Calu3 (cell line): ENCODE results near the gene MAP3K21. TPM values are rescaled to one million over a fixed set of nuclear protein-coding genes. Genes with fewer than 3 reads are reported as not detected.

ENCODE experiments used
- BruUV-seq: library from RNA; stranded (reverse); fragments of 400-500 nt; replicated peaks from 2 replicates; lab custom pipeline; 2021; lab: Mats Ljungman, UMichigan
- CTCF ChIA-PET: fragments of 300-600 bp; sonication (Branson Sonifier 250); formaldehyde crosslinking; loops from one replicate; lab custom pipeline; 2022; ENCODE audit warnings: antibody characterized with exemption; lab: Charles Lee
- DNase-seq: peaks from one replicate; pipeline ENCODE4 v3.0.0; 2022
- H3K27ac Mint-ChIP-seq: one replicate; pipeline ENCODE4 v1.8.0; 2022; ENCODE audit warnings: mixed read lengths; ENCODE audit not compliant: unreplicated experiment
- H3K27me3 Mint-ChIP-seq: one replicate; pipeline ENCODE4 v1.8.0; 2022; ENCODE audit warnings: mixed read lengths; ENCODE audit not compliant: unreplicated experiment
- H3K36me3 Mint-ChIP-seq: one replicate; pipeline ENCODE4 v1.8.0; 2022; ENCODE audit warnings: mild to moderate bottlenecking, moderate library complexity, mixed read lengths; ENCODE audit not compliant: insufficient read depth, unreplicated experiment
- H3K4me1 Mint-ChIP-seq: one replicate; pipeline ENCODE4 v1.8.0; 2022; ENCODE audit warnings: mild to moderate bottlenecking, low read depth, mixed read lengths; ENCODE audit not compliant: unreplicated experiment
- H3K4me3 Mint-ChIP-seq: one replicate; pipeline ENCODE4 v1.8.0; 2022; ENCODE audit warnings: mild to moderate bottlenecking, low read depth, moderate library complexity, mixed read lengths; ENCODE audit not compliant: unreplicated experiment
- H3K9me3 Mint-ChIP-seq: one replicate; pipeline ENCODE4 v1.8.0; 2022; ENCODE audit warnings: low read depth, mixed read lengths; ENCODE audit not compliant: unreplicated experiment
- CTCF ChIP-seq: fragments of 200-600 bp; IDR thresholded peaks from one replicate; pipeline ENCODE4 v1.8.0; 2022; ENCODE audit warnings: antibody characterized with exemption; ENCODE audit not compliant: unreplicated experiment
- intact Hi-C: fragments of 100-400 bp; cut with micrococcal nuclease; formaldehyde crosslinking; loops from one replicate; pipeline ENCODE4 v1.10.0; 2022; ENCODE audit not compliant: unreplicated experiment
- total RNA-seq: library from RNA; stranded (reverse); gene quantifications from 2 replicates; pipeline ENCODE4 v1.2.3, GENCODE V29; 2022

MAP3K21 gene
- total RNA-seq, 1 experiment from 2014 or later: 33.6 TPM

- Mint-ChIP-seq H3K4me1 (no peaks in the 10 kb centered on the region), H3K27me3 (no peaks in the 10 kb centered on the region), H3K4me3 (no peak overlapping the region), H3K27ac (no peak overlapping the region), H3K9me3 (no peaks in the 10 kb centered on the region), H3K36me3 (no peaks in the 10 kb centered on the region)
- CTCF ChIA-PET: no interaction called here
- intact Hi-C loops: no loop called here
- BruUV-seq: no TSS peak
- TF ChIP-seq CTCF: no peak
- no peak for DNase-seq
Observed at GRCh38 chr1:233316473-233316872, 11.1 kb upstream of the MAP3K21 start.

GRCh38 chr1:233319272-233319671 is 8.3 kb upstream of the MAP3K21 start:
- Mint-ChIP-seq H3K36me3 (no peaks in the 10 kb centered on the region), H3K9me3 (no peaks in the 10 kb centered on the region), H3K4me1 (peaks cover 8% of the 10 kb centered on the region), H3K27me3 (no peaks in the 10 kb centered on the region), H3K27ac (no peak overlapping the region), H3K4me3 (no peak overlapping the region)
- BruUV-seq: no TSS peak
- CTCF ChIA-PET: no interaction called here
- TF ChIP-seq CTCF: no peak
- intact Hi-C loops: no loop called here
- DNase-seq: no peak

GRCh38 chr1:233320023-233320422 is 7.5 kb upstream of the MAP3K21 start:
- BruUV-seq: no TSS peak
- Mint-ChIP-seq H3K4me3 (no peak overlapping the region), H3K4me1 (peaks cover 8% of the 10 kb centered on the region), H3K9me3 (no peaks in the 10 kb centered on the region), H3K27me3 (no peaks in the 10 kb centered on the region), H3K36me3 (no peaks in the 10 kb centered on the region), H3K27ac (no peak overlapping the region)
- TF ChIP-seq CTCF: no peak
- CTCF ChIA-PET: no interaction called here
- intact Hi-C loops: no loop called here
- no peak for DNase-seq

- peaks cover 16% of the 10 kb centered on the region for H3K4me1 Mint-ChIP-seq
- no peak overlapping the region for H3K4me3 Mint-ChIP-seq
- no TSS peak for BruUV-seq
- CTCF ChIA-PET: no interaction called here
- H3K27me3 Mint-ChIP-seq: no peaks in the 10 kb centered on the region
- TF ChIP-seq CTCF: no peak
- no peak for DNase-seq
- no peaks in the 10 kb centered on the region for H3K9me3 Mint-ChIP-seq
- H3K36me3 Mint-ChIP-seq: peaks cover 17% of the 10 kb centered on the region
- intact Hi-C loops: no loop called here
- no peak overlapping the region for H3K27ac Mint-ChIP-seq
Observed at GRCh38 chr1:233323718-233324117, 3.8 kb upstream of the MAP3K21 start.
